Measurements from ENCODE around the gene MAP2K1.
"Not testable (repeated sequence)": the region's sequence is repeated elsewhere in the genome, so short reads cannot be mapped to it uniquely, and the experiment has no call there.

Gene MAP2K1

GRCh38 chr15:66390678-66391077 is 4.0 kb downstream of the MAP2K1 start:
- no peak for DNase-seq (ENCODE audit: extremely low read depth in 1 of 2, low read depth in 1 of 2)

GRCh38 chr15:66393037-66393436 is 6.3 kb downstream of the MAP2K1 start:
- not testable (repeated sequence) for DNase-seq (ENCODE audit: extremely low read depth in 1 of 2, low read depth in 1 of 2)

GRCh38 chr15:66394472-66394871 is 7.8 kb downstream of the MAP2K1 start:
- DNase-seq (ENCODE audit: extremely low read depth in 1 of 2, low read depth in 1 of 2): no peak

GRCh38 chr15:66394915-66395314 is 8.2 kb downstream of the MAP2K1 start:
- DNase-seq (ENCODE audit: extremely low read depth in 1 of 2, low read depth in 1 of 2): no peak

- DNase-seq (ENCODE audit: extremely low read depth in 1 of 2, low read depth in 1 of 2): no peak
These were observed 12.6 kb downstream of the MAP2K1 start for GRCh38 chr15:66399276-66399675.

GRCh38 chr15:66400351-66400774 is 13.7 kb downstream of the MAP2K1 start:
- no peak for DNase-seq (ENCODE audit: extremely low read depth in 1 of 2, low read depth in 1 of 2)

- DNase-seq (ENCODE audit: extremely low read depth in 1 of 2, low read depth in 1 of 2): no peak
These were observed 14.7 kb downstream of the MAP2K1 start for GRCh38 chr15:66401130-66402021.

GRCh38 chr15:66402761-66403284 is 16.1 kb downstream of the MAP2K1 start:
- no peak for DNase-seq (ENCODE audit: extremely low read depth in 1 of 2, low read depth in 1 of 2)

- no peak for DNase-seq (ENCODE audit: extremely low read depth in 1 of 2, low read depth in 1 of 2)
These were observed 16.6 kb downstream of the MAP2K1 start for GRCh38 chr15:66403323-66403722.

- DNase-seq (ENCODE audit: extremely low read depth in 1 of 2, low read depth in 1 of 2): no peak
These were observed 17.4 kb downstream of the MAP2K1 start for GRCh38 chr15:66404122-66404521.

GRCh38 chr15:66404532-66404931 is 17.8 kb downstream of the MAP2K1 start:
- no peak for DNase-seq (ENCODE audit: extremely low read depth in 1 of 2, low read depth in 1 of 2)

- no peak for DNase-seq (ENCODE audit: extremely low read depth in 1 of 2, low read depth in 1 of 2)
These were observed 18.3 kb downstream of the MAP2K1 start for GRCh38 chr15:66405007-66405406.

GRCh38 chr15:66405615-66406014 is 18.9 kb downstream of the MAP2K1 start:
- DNase-seq (ENCODE audit: extremely low read depth in 1 of 2, low read depth in 1 of 2): no peak

GRCh38 chr15:66408254-66408653 is 21.5 kb downstream of the MAP2K1 start:
- no peak for DNase-seq (ENCODE audit: extremely low read depth in 1 of 2, low read depth in 1 of 2)

GRCh38 chr15:66408675-66409282 is 22.1 kb downstream of the MAP2K1 start:
- no peak for DNase-seq (ENCODE audit: extremely low read depth in 1 of 2, low read depth in 1 of 2)

GRCh38 chr15:66409565-66410108 is 22.9 kb downstream of the MAP2K1 start:
- no peak for DNase-seq (ENCODE audit: extremely low read depth in 1 of 2, low read depth in 1 of 2)

- no peak for DNase-seq (ENCODE audit: extremely low read depth in 1 of 2, low read depth in 1 of 2)
These were observed 24.5 kb downstream of the MAP2K1 start for GRCh38 chr15:66411190-66411589.

- DNase-seq (ENCODE audit: extremely low read depth in 1 of 2, low read depth in 1 of 2): no peak
These were observed 25.5 kb downstream of the MAP2K1 start for GRCh38 chr15:66412220-66412619.

GRCh38 chr15:66413579-66413978 is 26.9 kb downstream of the MAP2K1 start:
- DNase-seq (ENCODE audit: extremely low read depth in 1 of 2, low read depth in 1 of 2): no peak

GRCh38 chr15:66415360-66415759 is 28.6 kb downstream of the MAP2K1 start:
- DNase-seq (ENCODE audit: extremely low read depth in 1 of 2, low read depth in 1 of 2): no peak

GRCh38 chr15:66417736-66418135 is 31.0 kb downstream of the MAP2K1 start:
- no peak for DNase-seq (ENCODE audit: extremely low read depth in 1 of 2, low read depth in 1 of 2)

- no peak for DNase-seq (ENCODE audit: extremely low read depth in 1 of 2, low read depth in 1 of 2)
These were observed 32.8 kb downstream of the MAP2K1 start for GRCh38 chr15:66419471-66419870.
